ENCODE results near the gene TMEM184B. TPM values are rescaled to one million over a fixed set of nuclear protein-coding genes. Genes with fewer than 3 reads are reported as not detected.

Gene TMEM184B
- total and polyA plus RNA-seq, 4 donors, result 17.2 to 96.9 (median 71.5) TPM

- intact Hi-C loops (cut with DNase I), result loop anchor here in 1 of 2 donors (10.0 kb wide), 1 partner anchor 105 kb away; the partner anchor contains the start of gene MAFF
- H3K27ac ChIP-seq (ENCODE audit: low read depth in 1 of 2, low read length in 2 of 2), result peak overlapping the region; percentile 24 to 79
- DNase-seq, result no peak
- H3K36me3 ChIP-seq (ENCODE audit: control insufficient read depth in 1 of 2, insufficient read depth in 2 of 2, low read length in 1 of 2), result no peaks in the 10 kb centered on the region
- WGBS, 2 donors, result 23 to 29% methylated on average over 18 of the region's 18 CpGs
- peaks cover 2 to 3% of the 10 kb centered on the region in 2 donors for H3K4me1 ChIP-seq (ENCODE audit: control insufficient read depth in 1 of 2, insufficient read depth in 2 of 2, low read length in 2 of 2)
- peak; percentile 45 for ATAC-seq (ENCODE audit: low FRiP score)
- no peak overlapping the region for H3K4me3 ChIP-seq (ENCODE audit: low read length in 2 of 2)
- no peaks in the 10 kb centered on the region for H3K27me3 ChIP-seq (ENCODE audit: control insufficient read depth in 1 of 2, insufficient read depth in 2 of 2, low read length in 1 of 2)
- no peaks in the 10 kb centered on the region for H3K9me3 ChIP-seq (ENCODE audit: control insufficient read depth, low read length)
These were observed 37.1 kb upstream of the TMEM184B start for GRCh38 chr22:38309614-38310517.

GRCh38 chr22:38308791-38309498 is 36.1 kb upstream of the TMEM184B start:
- WGBS, 2 donors, result 54% methylated on average over 10 of the region's 10 CpGs

GRCh38 chr22:38305471-38306448 is 33.0 kb upstream of the TMEM184B start:
- Histone ChIP-seq H3K27me3 (ENCODE audit: control insufficient read depth in 1 of 2, insufficient read depth in 2 of 2, low read length in 1 of 2) (no peaks in the 10 kb centered on the region), H3K4me3 (ENCODE audit: low read length in 2 of 2) (no peak overlapping the region), H3K9me3 (ENCODE audit: control insufficient read depth, low read length) (no peaks in the 10 kb centered on the region), H3K36me3 (ENCODE audit: control insufficient read depth in 1 of 2, insufficient read depth in 2 of 2, low read length in 1 of 2) (peaks cover 0 to 4% of the 10 kb centered on the region in 2 donors), H3K27ac (ENCODE audit: low read depth in 1 of 2, low read length in 2 of 2) (peak overlapping the region in 1 of 2 donors; percentile 69), H3K4me1 (ENCODE audit: control insufficient read depth in 1 of 2, insufficient read depth in 2 of 2, low read length in 2 of 2) (peaks cover 0 to 3% of the 10 kb centered on the region in 2 donors)
- 38 to 39% methylated on average over 16 of the region's 16 CpGs for WGBS, 2 donors
- intact Hi-C loops (cut with DNase I), result no loop called here
- ATAC-seq (ENCODE audit: low FRiP score) (no peak), DNase-seq (no peak)

More at GRCh38 chr22:38308791-38309498, 36.1 kb upstream of the TMEM184B start:
- Histone ChIP-seq H3K4me1 (ENCODE audit: control insufficient read depth in 1 of 2, insufficient read depth in 2 of 2, low read length in 2 of 2) (peaks cover 2 to 3% of the 10 kb centered on the region in 2 donors), H3K9me3 (ENCODE audit: control insufficient read depth, low read length) (no peaks in the 10 kb centered on the region), H3K4me3 (ENCODE audit: low read length in 2 of 2) (no peak overlapping the region), H3K27ac (ENCODE audit: low read depth in 1 of 2, low read length in 2 of 2) (no peak overlapping the region), H3K36me3 (ENCODE audit: control insufficient read depth in 1 of 2, insufficient read depth in 2 of 2, low read length in 1 of 2) (no peaks in the 10 kb centered on the region), H3K27me3 (ENCODE audit: control insufficient read depth in 1 of 2, insufficient read depth in 2 of 2, low read length in 1 of 2) (no peaks in the 10 kb centered on the region)
- intact Hi-C loops (cut with DNase I), result no loop called here
- no peak for ATAC-seq (ENCODE audit: low FRiP score)
- no peak for DNase-seq

GRCh38 chr22:38304526-38304925 is 31.7 kb upstream of the TMEM184B start:
- intact Hi-C loops (cut with DNase I), result no loop called here
- 83% methylated on average over 13 of the region's 13 CpGs for WGBS, 2 donors
- H3K9me3 ChIP-seq (ENCODE audit: control insufficient read depth, low read length), result no peaks in the 10 kb centered on the region
- peaks cover 0 to 3% of the 10 kb centered on the region in 2 donors for H3K4me1 ChIP-seq (ENCODE audit: control insufficient read depth in 1 of 2, insufficient read depth in 2 of 2, low read length in 2 of 2)
- H3K4me3 ChIP-seq (ENCODE audit: low read length in 2 of 2), result no peak overlapping the region
- DNase-seq (no peak), ATAC-seq (ENCODE audit: low FRiP score) (no peak)
- H3K27me3 ChIP-seq (ENCODE audit: control insufficient read depth in 1 of 2, insufficient read depth in 2 of 2, low read length in 1 of 2), result no peaks in the 10 kb centered on the region
- H3K36me3 ChIP-seq (ENCODE audit: control insufficient read depth in 1 of 2, insufficient read depth in 2 of 2, low read length in 1 of 2), result peaks cover 3 to 15% of the 10 kb centered on the region in 2 donors
- H3K27ac ChIP-seq (ENCODE audit: low read depth in 1 of 2, low read length in 2 of 2), result peak overlapping the region in 1 of 2 donors; percentile 35

GRCh38 chr22:38303974-38304373 is 31.2 kb upstream of the TMEM184B start:
- Histone ChIP-seq H3K4me1 (ENCODE audit: control insufficient read depth in 1 of 2, insufficient read depth in 2 of 2, low read length in 2 of 2) (peaks cover 0 to 3% of the 10 kb centered on the region in 2 donors), H3K27ac (ENCODE audit: low read depth in 1 of 2, low read length in 2 of 2) (peak overlapping the region in 1 of 2 donors; percentile 30), H3K27me3 (ENCODE audit: control insufficient read depth in 1 of 2, insufficient read depth in 2 of 2, low read length in 1 of 2) (no peaks in the 10 kb centered on the region), H3K4me3 (ENCODE audit: low read length in 2 of 2) (no peak overlapping the region), H3K9me3 (ENCODE audit: control insufficient read depth, low read length) (no peaks in the 10 kb centered on the region), H3K36me3 (ENCODE audit: control insufficient read depth in 1 of 2, insufficient read depth in 2 of 2, low read length in 1 of 2) (peaks cover 3 to 15% of the 10 kb centered on the region in 2 donors)
- DNase-seq (no peak), ATAC-seq (ENCODE audit: low FRiP score) (no peak)
- intact Hi-C loops (cut with DNase I), result no loop called here
- 77 to 83% methylated on average over 5 of the region's 5 CpGs for whole genome bisulfite sequencing, 2 donors

- H3K9me3 ChIP-seq (ENCODE audit: control insufficient read depth, low read length), result no peaks in the 10 kb centered on the region
- DNase-seq, result no peak
- no peak overlapping the region for H3K4me3 ChIP-seq (ENCODE audit: low read length in 2 of 2)
- H3K27ac ChIP-seq (ENCODE audit: low read depth in 1 of 2, low read length in 2 of 2), result no peak overlapping the region
- no peaks in the 10 kb centered on the region for H3K27me3 ChIP-seq (ENCODE audit: control insufficient read depth in 1 of 2, insufficient read depth in 2 of 2, low read length in 1 of 2)
- H3K36me3 ChIP-seq (ENCODE audit: control insufficient read depth in 1 of 2, insufficient read depth in 2 of 2, low read length in 1 of 2), result peaks cover 3 to 22% of the 10 kb centered on the region in 2 donors
- no peak for ATAC-seq (ENCODE audit: low FRiP score)
- peaks cover 0 to 3% of the 10 kb centered on the region in 2 donors for H3K4me1 ChIP-seq (ENCODE audit: control insufficient read depth in 1 of 2, insufficient read depth in 2 of 2, low read length in 2 of 2)
- intact Hi-C loops (cut with DNase I), result no loop called here
- WGBS, 2 donors, result 94 to 96% methylated on average over 18 to 19 of the region's 19 CpGs
These were observed 30.1 kb upstream of the TMEM184B start for GRCh38 chr22:38302906-38303305.

GRCh38 chr22:38300946-38301345 is 28.1 kb upstream of the TMEM184B start:
- no peak for DNase-seq
- intact Hi-C loops (cut with DNase I), result no loop called here
- no peaks in the 10 kb centered on the region for H3K27me3 ChIP-seq (ENCODE audit: control insufficient read depth in 1 of 2, insufficient read depth in 2 of 2, low read length in 1 of 2)
- no peak overlapping the region for H3K27ac ChIP-seq (ENCODE audit: low read depth in 1 of 2, low read length in 2 of 2)
- H3K9me3 ChIP-seq (ENCODE audit: control insufficient read depth, low read length), result no peaks in the 10 kb centered on the region
- WGBS, 2 donors, result 85 to 88% methylated on average over 3 of the region's 3 CpGs
- no peak overlapping the region for H3K4me3 ChIP-seq (ENCODE audit: low read length in 2 of 2)
- H3K36me3 ChIP-seq (ENCODE audit: control insufficient read depth in 1 of 2, insufficient read depth in 2 of 2, low read length in 1 of 2), result peaks cover 3 to 26% of the 10 kb centered on the region in 2 donors
- H3K4me1 ChIP-seq (ENCODE audit: control insufficient read depth in 1 of 2, insufficient read depth in 2 of 2, low read length in 2 of 2), result peaks cover 0 to 3% of the 10 kb centered on the region in 2 donors
- ATAC-seq (ENCODE audit: low FRiP score), result no peak

All from aorta (tissue), 5 donors.